ENCODE measurements around the gene ADORA2B. TPM values are rescaled to one million over a fixed set of nuclear protein-coding genes. Genes with fewer than 3 reads are reported as not detected.
A peak's percentile ranks its signal among the peaks of the same experiment; 100 is the strongest.

Gene ADORA2B
- total RNA-seq, 1 donor from 2014 or later: 7.1 TPM

DNA sequence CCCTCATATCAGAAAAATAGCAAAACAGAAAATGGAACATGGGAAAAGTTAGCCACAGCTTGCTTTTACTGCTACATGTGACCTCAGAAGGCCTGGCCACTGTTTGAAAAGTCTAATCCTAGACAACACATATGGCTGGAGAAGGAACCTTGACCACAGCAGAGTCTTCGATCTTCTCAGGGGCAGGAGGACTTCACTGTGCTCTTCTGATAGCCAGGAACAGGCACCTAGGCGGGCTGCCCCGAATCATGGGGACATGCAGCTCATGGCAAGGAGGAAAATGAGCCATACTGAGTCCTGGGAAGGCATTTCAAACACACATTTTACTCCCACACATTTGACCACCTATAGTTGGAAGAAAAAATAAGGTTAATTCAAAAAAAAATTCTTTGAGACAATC is 31.1 kb upstream of the ADORA2B start:
- DNase-seq: no peak
- H3K27me3 ChIP-seq: peaks cover 12% of the 10 kb centered on the region
- ATAC-seq: no peak
- H3K27ac ChIP-seq: no peak overlapping the region
- no peak overlapping the region for H3K4me3 ChIP-seq
- peaks cover 9% of the 10 kb centered on the region for H3K4me1 ChIP-seq
- intact Hi-C loops (cut with DNase I): no loop called here
- no peaks in the 10 kb centered on the region for H3K9me3 ChIP-seq
- H3K36me3 ChIP-seq: no peaks in the 10 kb centered on the region
- TF ChIP-seq, protein P1, sequence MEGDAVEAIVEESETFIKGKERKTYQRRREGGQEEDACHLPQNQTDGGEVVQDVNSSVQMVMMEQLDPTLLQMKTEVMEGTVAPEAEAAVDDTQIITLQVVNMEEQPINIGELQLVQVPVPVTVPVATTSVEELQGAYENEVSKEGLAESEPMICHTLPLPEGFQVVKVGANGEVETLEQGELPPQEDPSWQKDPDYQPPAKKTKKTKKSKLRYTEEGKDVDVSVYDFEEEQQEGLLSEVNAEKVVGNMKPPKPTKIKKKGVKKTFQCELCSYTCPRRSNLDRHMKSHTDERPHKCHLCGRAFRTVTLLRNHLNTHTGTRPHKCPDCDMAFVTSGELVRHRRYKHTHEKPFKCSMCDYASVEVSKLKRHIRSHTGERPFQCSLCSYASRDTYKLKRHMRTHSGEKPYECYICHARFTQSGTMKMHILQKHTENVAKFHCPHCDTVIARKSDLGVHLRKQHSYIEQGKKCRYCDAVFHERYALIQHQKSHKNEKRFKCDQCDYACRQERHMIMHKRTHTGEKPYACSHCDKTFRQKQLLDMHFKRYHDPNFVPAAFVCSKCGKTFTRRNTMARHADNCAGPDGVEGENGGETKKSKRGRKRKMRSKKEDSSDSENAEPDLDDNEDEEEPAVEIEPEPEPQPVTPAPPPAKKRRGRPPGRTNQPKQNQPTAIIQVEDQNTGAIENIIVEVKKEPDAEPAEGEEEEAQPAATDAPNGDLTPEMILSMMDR (IDR thresholded peaks at IDR 0.05): no peak

DNA sequence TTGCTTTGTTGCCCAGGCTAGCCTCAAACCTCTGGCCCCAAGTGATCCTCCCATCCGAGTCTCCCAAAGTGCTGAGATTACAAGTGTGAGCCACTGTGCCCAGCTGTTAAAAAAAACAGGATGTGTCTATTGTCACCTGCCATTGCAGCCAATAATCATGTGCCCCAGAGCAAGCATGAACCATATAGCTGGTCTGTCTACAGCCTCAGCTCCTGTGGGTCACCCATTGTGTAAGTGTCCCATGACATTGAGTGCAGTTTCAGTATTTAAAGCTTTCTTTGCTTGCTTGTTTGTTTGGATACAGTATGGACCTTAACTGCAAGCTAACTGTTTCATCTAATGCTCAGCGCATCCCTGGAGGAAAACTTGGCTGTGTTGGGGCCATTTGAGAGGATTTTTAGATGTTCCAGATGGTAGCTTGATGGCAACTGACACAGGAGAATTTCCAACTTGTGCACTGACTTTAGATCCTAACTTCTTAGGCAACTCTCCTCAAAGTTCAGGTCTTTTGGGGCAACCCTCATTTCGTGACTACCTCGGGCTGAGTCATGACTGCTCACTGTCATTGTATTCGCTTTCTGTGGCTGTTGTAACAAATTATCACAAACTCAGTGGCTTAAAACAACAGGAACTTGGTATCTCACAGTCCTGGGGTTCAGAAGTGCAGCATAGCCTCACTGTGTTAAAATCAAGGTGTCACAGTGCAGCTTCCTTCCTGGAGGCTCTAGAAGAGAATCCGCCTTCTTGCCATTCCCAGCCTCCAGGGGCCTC is 30.3 kb upstream of the ADORA2B start:
- peak; percentile 49 for ATAC-seq
- no peak for DNase-seq

DNA sequence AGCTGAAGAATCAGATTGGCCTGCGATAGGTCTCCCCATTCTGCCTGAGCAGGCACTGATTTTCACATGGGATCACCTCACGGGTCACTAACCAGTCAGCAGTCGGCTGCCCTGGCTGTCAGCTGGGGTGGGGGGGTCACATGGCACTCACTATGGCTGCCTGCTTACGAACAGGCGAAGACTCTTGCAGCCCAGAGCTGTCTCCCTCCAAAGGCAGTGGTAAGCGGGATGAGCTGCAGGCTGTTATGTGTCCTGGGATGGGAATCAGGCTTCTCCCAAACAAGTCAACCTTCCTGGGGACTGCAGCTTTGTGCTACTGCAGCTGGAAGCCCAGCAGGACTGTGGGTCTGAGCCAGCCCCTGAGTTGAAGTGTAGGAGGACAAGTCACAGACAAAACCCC is 29.0 kb upstream of the ADORA2B start:
- ATAC-seq (no peak), DNase-seq (no peak)
- intact Hi-C loops (cut with DNase I): no loop called here
- Histone ChIP-seq H3K4me3 (no peak overlapping the region), H3K36me3 (no peaks in the 10 kb centered on the region), H3K27me3 (peaks cover 12% of the 10 kb centered on the region), H3K4me1 (peaks cover 9% of the 10 kb centered on the region), H3K27ac (no peak overlapping the region), H3K9me3 (no peaks in the 10 kb centered on the region)
- TF ChIP-seq, protein P1 (IDR thresholded peaks at IDR 0.05): no peak

More for the DNA sequence above, 30.3 kb upstream of the ADORA2B start:
- H3K36me3 ChIP-seq: no peaks in the 10 kb centered on the region
- TF ChIP-seq, protein P1 (IDR thresholded peaks at IDR 0.05): no peak
- peaks cover 9% of the 10 kb centered on the region for H3K4me1 ChIP-seq
- peaks cover 12% of the 10 kb centered on the region for H3K27me3 ChIP-seq
- H3K27ac ChIP-seq: no peak overlapping the region
- intact Hi-C loops (cut with DNase I): no loop called here
- no peak overlapping the region for H3K4me3 ChIP-seq
- no peaks in the 10 kb centered on the region for H3K9me3 ChIP-seq

DNA sequence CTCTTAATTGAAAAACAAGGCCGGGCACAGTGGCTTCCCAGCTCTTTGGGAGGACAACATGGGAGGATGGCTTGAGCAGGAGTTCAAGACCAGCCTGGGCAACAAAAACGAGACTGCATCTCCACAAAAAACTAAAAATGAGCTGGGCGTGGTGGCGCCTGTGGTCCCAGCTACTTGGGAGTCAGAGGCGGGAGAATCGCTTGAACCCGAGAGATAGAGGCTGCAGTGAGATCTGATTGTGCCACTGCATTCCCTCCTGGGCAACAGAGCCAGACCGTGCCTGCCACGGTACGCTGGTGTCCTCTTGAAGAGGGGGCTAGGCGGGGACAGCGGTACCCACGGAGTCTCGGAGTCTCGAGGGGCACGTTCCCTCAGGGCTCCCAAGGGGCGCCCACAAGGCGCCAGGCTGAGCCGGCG is 27.9 kb upstream of the ADORA2B start:
- ATAC-seq (no peak), DNase-seq (no peak)
- Histone ChIP-seq H3K27ac (no peak overlapping the region), H3K4me3 (no peak overlapping the region), H3K27me3 (peaks cover 12% of the 10 kb centered on the region), H3K36me3 (no peaks in the 10 kb centered on the region), H3K9me3 (no peaks in the 10 kb centered on the region), H3K4me1 (peaks cover 9% of the 10 kb centered on the region)
- TF ChIP-seq, protein P1 (IDR thresholded peaks at IDR 0.05): no peak
- intact Hi-C loops (cut with DNase I): no loop called here

DNA sequence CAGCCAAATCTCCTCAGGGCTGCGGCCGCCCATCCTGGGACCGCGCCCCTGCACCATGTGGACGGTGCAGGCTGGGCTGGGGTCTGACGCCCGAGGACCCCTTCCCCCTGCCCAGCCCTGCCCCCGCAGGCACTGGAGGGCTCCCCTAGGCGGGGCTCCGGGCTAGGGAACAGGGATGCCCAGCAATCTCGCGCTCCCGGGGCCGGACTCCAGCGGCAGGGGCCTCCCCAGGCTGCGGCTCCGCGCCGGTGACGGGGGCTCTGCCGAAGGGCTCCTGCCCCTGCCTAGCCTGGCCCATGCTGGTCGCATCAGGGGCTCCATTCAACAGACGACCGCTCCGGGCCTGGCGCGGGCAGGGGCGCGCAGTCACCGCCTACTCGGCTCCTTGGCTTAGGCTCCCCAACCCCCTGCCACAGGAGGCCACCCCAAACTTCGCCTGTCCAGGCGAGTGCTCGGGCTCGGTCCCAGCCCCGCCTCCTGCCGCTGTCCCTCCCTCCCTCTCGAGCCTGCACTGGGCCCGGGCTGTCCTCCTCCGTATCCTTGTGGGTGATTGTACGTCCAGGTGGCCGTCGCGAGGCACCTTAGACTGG is 27.4 kb upstream of the ADORA2B start:
- peak; percentile 77 for ATAC-seq
- Histone ChIP-seq H3K36me3 (no peaks in the 10 kb centered on the region), H3K27ac (no peak overlapping the region), H3K4me1 (peaks cover 9% of the 10 kb centered on the region), H3K4me3 (peak overlapping the region; percentile 14), H3K27me3 (peaks cover 12% of the 10 kb centered on the region), H3K9me3 (no peaks in the 10 kb centered on the region)
- peak; percentile 74 for DNase-seq
- TF ChIP-seq, protein P1 (IDR thresholded peaks at IDR 0.05): no peak
- intact Hi-C loops (cut with DNase I): no loop called here
